Panc1 (cell line): ENCODE measurements around the gene IHH. TPM values are rescaled to one million over a fixed set of nuclear protein-coding genes. Genes with fewer than 3 reads are reported as not detected.

Experiments
- ATAC-seq: fragments of 200-7000 bp; cut with Tn5 transposase; 2 replicates; pipeline ENCODE4 v1.9.1; 2020; ENCODE audit warnings: mild to moderate bottlenecking, moderate library complexity
- BruUV-seq: library from RNA; stranded (reverse); fragments of 400-500 nt; replicated peaks from 2 replicates; lab custom pipeline; 2021; lab: Mats Ljungman, UMichigan
- CTCF ChIA-PET: fragments of 300-600 bp; sonication (Branson Sonifier 250); formaldehyde crosslinking; loops from one replicate; lab custom pipeline; 2022; ENCODE audit warnings: antibody characterized with exemption; lab: Charles Lee
- POLR2A ChIA-PET: fragments of 300-600 bp; sonication (Branson Sonifier 250); formaldehyde crosslinking; loops from one replicate; lab custom pipeline; 2022; ENCODE audit warnings: antibody characterized with exemption; lab: Charles Lee
- DNase-seq: peaks from one replicate; pipeline ENCODE4 v3.0.0-alpha.2; 2010; ENCODE audit warnings: low read depth, low spot score
- H3K27ac ChIP-seq: 2 replicates; pipeline ENCODE4 v1.5.1; 2011; ENCODE audit warnings: mild to moderate bottlenecking, low read length, inconsistent platforms
- H3K27me3 ChIP-seq: fragments of 200-500 bp; sonication (Bioruptor generic); 2 replicates; pipeline ENCODE4 v1.6.0; 2014; ENCODE audit warnings: low read length, inconsistent platforms; ENCODE audit not compliant: control insufficient read depth, insufficient read depth
- H3K36me3 ChIP-seq: fragments of 200-500 bp; sonication (Bioruptor generic); 2 replicates; pipeline ENCODE4 v1.5.1; 2014; ENCODE audit warnings: inconsistent platforms, mild to moderate bottlenecking, low read length, moderate library complexity; ENCODE audit not compliant: control insufficient read depth, insufficient read depth
- H3K4me1 ChIP-seq: 2 replicates; pipeline ENCODE4 v1.5.1; 2011; ENCODE audit warnings: inconsistent platforms, mild to moderate bottlenecking, low read length, moderate library complexity; ENCODE audit not compliant: control insufficient read depth, insufficient read depth
- H3K4me3 ChIP-seq, 2 experiments: 2 replicates each; pipeline ENCODE4 v1.5.1; 2011 to 2012; ENCODE audit warnings: low read depth in 2 of 2, low read length in 2 of 2, mild to moderate bottlenecking in 2 of 2, inconsistent platforms in 1 of 2, moderate library complexity in 1 of 2
- H3K9me3 ChIP-seq: fragments of 200-500 bp; sonication (Bioruptor generic); 2 replicates; pipeline ENCODE4 v1.5.1; 2014; ENCODE audit warnings: low read depth, mild to moderate bottlenecking, inconsistent platforms, low read length, moderate library complexity; ENCODE audit not compliant: control insufficient read depth, insufficient read depth
- CTCF ChIP-seq: fragments of 450-650 bp; IDR thresholded peaks from 2 replicates; pipeline ENCODE4 v1.5.1; 2017; ENCODE audit warnings: mild to moderate bottlenecking
- POLR2AphosphoS5 ChIP-seq: IDR thresholded peaks from 2 replicates; pipeline ENCODE4 v1.6.1; 2012; ENCODE audit warnings: mild to moderate bottlenecking, low read depth, low read length, moderate library complexity
- REST ChIP-seq, 2 experiments: IDR thresholded peaks; 2 replicates each; pipeline ENCODE4 v1.6.1; 2011 to 2012; ENCODE audit warnings: low read depth in 2 of 2, control low read depth in 1 of 2, low read length in 1 of 2, mild to moderate bottlenecking in 1 of 2, moderate library complexity in 1 of 2; ENCODE audit not compliant: insufficient read depth in 1 of 2
- SIN3A ChIP-seq: IDR thresholded peaks from 2 replicates; pipeline ENCODE4 v1.6.1; 2012; ENCODE audit warnings: low read depth, mild to moderate bottlenecking, low read length, moderate library complexity, borderline replicate concordance; ENCODE audit not compliant: insufficient read depth
- TCF7L2 ChIP-seq: IDR thresholded peaks from 2 replicates; pipeline ENCODE4 v1.6.1; 2011; ENCODE audit warnings: mild to moderate bottlenecking, low read depth, low read length, inconsistent platforms
- in situ Hi-C: cut with HindIII; loops from 2 replicates; pipeline ENCODE4 v1.10.0; 2016; ENCODE audit warnings: low sequenced_read_pairs, low pct_unique_long_range_greater_than_20kb
- intact Hi-C: fragments of 100-400 bp; cut with micrococcal nuclease; formaldehyde crosslinking; loops from one replicate; pipeline ENCODE4 v1.10.0; 2022; ENCODE audit not compliant: unreplicated experiment
- total RNA-seq: library from RNA; stranded (reverse); gene quantifications from one replicate; pipeline ENCODE4 v1.2.1, GENCODE V29; 2021; ENCODE audit not compliant: unreplicated experiment

Gene IHH
- total RNA-seq, 1 experiment from 2014 or later, result 0.23 TPM

GRCh38 chr2:219037783-219038499 is 22.8 kb downstream of the IHH start:
- intact Hi-C loops, result no loop called here

GRCh38 chr2:219035942-219036341 is 24.8 kb downstream of the IHH start:
- Histone ChIP-seq H3K27me3 (peaks cover 3% of the 10 kb centered on the region), H3K27ac (no peak overlapping the region), H3K4me3 (no peak overlapping the region), H3K36me3 (no peaks in the 10 kb centered on the region), H3K4me1 (no peaks in the 10 kb centered on the region), H3K9me3 (no peaks in the 10 kb centered on the region)
- no TSS peak for BruUV-seq
- intact Hi-C loops, result no loop called here
- DNase-seq, result no peak
- no peak for ATAC-seq
- TF ChIP-seq POLR2AphosphoS5, result no peak
- TF ChIP-seq REST (IDR thresholded peaks at IDR 0.05; ENCODE audit: insufficient read depth in 1 of 2, low read depth in 2 of 2, low read length in 1 of 2), result no peak
- TF ChIP-seq SIN3A, result no peak
- no peak for TF ChIP-seq TCF7L2
- TF ChIP-seq CTCF, result no peak
- POLR2A ChIA-PET, result no interaction called here
- in situ Hi-C loops, result no loop called here
- CTCF ChIA-PET, result no interaction called here

More at GRCh38 chr2:219037783-219038499, 22.8 kb downstream of the IHH start:
- no TSS peak for BruUV-seq
- POLR2A ChIA-PET, result no interaction called here
- no peak for ATAC-seq
- peaks cover 13% of the 10 kb centered on the region for H3K27me3 ChIP-seq
- H3K4me1 ChIP-seq, result no peaks in the 10 kb centered on the region
- CTCF ChIA-PET, result interaction anchor here (1.5 kb wide), 1 partner anchor 11 kb away, joined by 3 read pairs; no protein-coding TSS in a partner anchor
- DNase-seq, result no peak
- no peak for TF ChIP-seq TCF7L2
- no peak overlapping the region for H3K4me3 ChIP-seq
- H3K36me3 ChIP-seq, result no peaks in the 10 kb centered on the region
- in situ Hi-C loops, result no loop called here
- no peaks in the 10 kb centered on the region for H3K9me3 ChIP-seq
- no peak overlapping the region for H3K27ac ChIP-seq

GRCh38 chr2:219034823-219035222 is 25.9 kb downstream of the IHH start:
- CTCF ChIA-PET, result no interaction called here
- in situ Hi-C loops, result no loop called here

More at GRCh38 chr2:219034823-219035222, 25.9 kb downstream of the IHH start:
- DNase-seq, result no peak
- POLR2A ChIA-PET, result no interaction called here
- Histone ChIP-seq H3K27ac (no peak overlapping the region), H3K9me3 (no peaks in the 10 kb centered on the region), H3K36me3 (no peaks in the 10 kb centered on the region), H3K27me3 (peaks cover 2% of the 10 kb centered on the region; the same call in 1 of the 2 replicates), H3K4me3 (no peak overlapping the region), H3K4me1 (no peaks in the 10 kb centered on the region)
- ATAC-seq, result no peak
- BruUV-seq, result no TSS peak
- TF ChIP-seq CTCF (no peak), SIN3A (no peak), TCF7L2 (no peak), POLR2AphosphoS5 (no peak), REST (IDR thresholded peaks at IDR 0.05; ENCODE audit: insufficient read depth in 1 of 2, low read depth in 2 of 2, low read length in 1 of 2) (no peak)
- intact Hi-C loops, result no loop called here
